HepG2 (cell line): ENCODE results near the gene NSMCE1. TPM values are rescaled to one million over a fixed set of nuclear protein-coding genes. Genes with fewer than 3 reads are reported as not detected.

ENCODE experiments used
- ATAC-seq: fragments of 200-7000 bp; cut with Tn5 transposase; 3 replicates; pipeline ENCODE4 v1.9.1; 2020; ENCODE audit warnings: mild to moderate bottlenecking, moderate library complexity
- BruUV-seq: library from RNA; stranded (reverse); fragments of 400-500 nt; replicated peaks from 2 replicates; lab custom pipeline; 2021; lab: Mats Ljungman, UMichigan
- CTCF ChIA-PET: fragments of 300-600 bp; formaldehyde crosslinking; extraction: SDS; loops from one replicate; lab custom pipeline; 2021; ENCODE audit warnings: low total read pairs, inconsistent platforms, low intra/inter-chr PET ratio; lab: Yijun Ruan, JAX
- POLR2A ChIA-PET: fragments of 350-600 bp; sonication (Branson Sonifier 250); formaldehyde crosslinking; loops from one replicate; lab custom pipeline; 2020; ENCODE audit warnings: antibody characterized with exemption, inconsistent platforms; lab: Yijun Ruan, JAX
- DNase-seq: peaks from one replicate; pipeline ENCODE4 v3.0.0-alpha.2; 2015; ENCODE audit warnings: low spot score
- FAIRE-seq: peaks from 3 replicates; lab custom pipeline; 2011; peaks lifted over from hg19 to GRCh38; lab: Jason Lieb, UNC
- H2AFZ ChIP-seq: one replicate; pipeline ENCODE4 v1.6.1; 2011; ENCODE audit warnings: low read length, inconsistent platforms
- H3K27ac ChIP-seq: fragments of 300-600 bp; 3 replicates; pipeline ENCODE4 v1.8.0; 2011; ENCODE audit warnings: mixed run types, mild to moderate bottlenecking, mixed read lengths, low read length, inconsistent platforms; ENCODE audit not compliant: insufficient read depth; ENCODE audit errors: extremely low read length
- H3K27me3 ChIP-seq, 2 experiments: fragments of 200-600 bp in 1 of 2; 2 replicates in 1 of 2; 3 replicates in 1 of 2; pipeline versions ENCODE4 v1.6.0 to v1.8.0; 2011; ENCODE audit warnings: low read length in 2 of 2, mild to moderate bottlenecking in 2 of 2, moderate library complexity in 2 of 2, inconsistent platforms in 1 of 2; ENCODE audit not compliant: insufficient read depth in 2 of 2, control insufficient read depth in 1 of 2
- H3K36me3 ChIP-seq, 2 experiments: fragments of 200-600 bp in 1 of 2; replicated peaks in 1 of 2; 2 replicates in 1 of 2; 3 replicates in 1 of 2; pipeline versions ENCODE4 v1.5.1 to v1.8.0; 2011; ENCODE audit warnings: low read length in 2 of 2, inconsistent platforms in 1 of 2; ENCODE audit not compliant: insufficient read depth in 2 of 2, control insufficient read depth in 1 of 2
- H3K4me1 ChIP-seq: 2 replicates; pipeline ENCODE4 v1.5.1; 2012; ENCODE audit warnings: low read length, inconsistent platforms; ENCODE audit not compliant: insufficient read depth
- H3K4me2 ChIP-seq: 2 replicates; pipeline ENCODE4 v1.6.0; 2011; ENCODE audit warnings: low read depth, low read length, inconsistent platforms
- H3K4me3 ChIP-seq, 3 experiments: fragments of 200-600 bp in 1 of 3; sonication (generic), shearing (Covaris generic) in 1 of 3; replicated peaks in 1 of 3; 2 replicates each; pipeline ENCODE4 v1.5.1; 2011 to 2016; ENCODE audit warnings: low read length in 3 of 3, inconsistent platforms in 2 of 3, low read depth in 2 of 3, mild to moderate bottlenecking in 2 of 3, control low read depth in 1 of 3, mixed read lengths in 1 of 3; ENCODE audit not compliant: insufficient read depth in 1 of 3
- H3K79me2 ChIP-seq: one replicate; pipeline ENCODE4 v1.6.1; 2011; ENCODE audit warnings: low read length, inconsistent platforms; ENCODE audit not compliant: insufficient read depth
- H3K9ac ChIP-seq: 2 replicates; pipeline ENCODE4 v1.6.0; 2011; ENCODE audit warnings: mild to moderate bottlenecking, low read depth, low read length, inconsistent platforms; ENCODE audit not compliant: insufficient read depth
- H3K9me3 ChIP-seq: 2 replicates; pipeline ENCODE4 v1.5.1; 2012; ENCODE audit warnings: mild to moderate bottlenecking, low read length
- H4K20me1 ChIP-seq: 2 replicates; pipeline ENCODE4 v1.6.0; 2011; ENCODE audit warnings: inconsistent platforms, mild to moderate bottlenecking, low read length, moderate library complexity; ENCODE audit not compliant: insufficient read depth
- BORCS8-MEF2B ChIP-seq: sonication (generic); formaldehyde crosslinking; IDR thresholded peaks from 2 replicates; pipeline ENCODE4 v1.8.0; 2022; ENCODE audit warnings: mild to moderate bottlenecking, missing genetic modification reagents
- HCFC1 ChIP-seq: fragments of 150-350 bp; IDR thresholded peaks from 2 replicates; pipeline ENCODE4 v1.6.1; 2014; ENCODE audit warnings: low read depth, low read length
- MTERF4 ChIP-seq: sonication (generic); formaldehyde crosslinking; IDR thresholded peaks from 2 replicates; pipeline ENCODE4 v1.8.0; 2023; ENCODE audit warnings: mild to moderate bottlenecking, missing genetic modification reagents
- MZF1 ChIP-seq: sonication (generic); formaldehyde crosslinking; IDR thresholded peaks from 2 replicates; pipeline ENCODE4 v1.8.1; 2023; ENCODE audit warnings: mild to moderate bottlenecking, missing genetic modification reagents, borderline replicate concordance
- RBM39 ChIP-seq: fragments of 200-400 bp; formaldehyde crosslinking; IDR thresholded peaks from one replicate; pipeline ENCODE4 v1.6.1; 2018; ENCODE audit warnings: antibody characterized with exemption, mild to moderate bottlenecking, low read depth, low read length; ENCODE audit not compliant: poor library complexity, severe bottlenecking
- REPIN1 ChIP-seq: sonication (generic); formaldehyde crosslinking; IDR thresholded peaks from 2 replicates; pipeline ENCODE4 v1.8.0; 2022; ENCODE audit warnings: missing genetic modification reagents, low read depth, mild to moderate bottlenecking, borderline replicate concordance
- SPEN ChIP-seq: sonication (generic); formaldehyde crosslinking; IDR thresholded peaks from 2 replicates; pipeline ENCODE4 v1.5.1; 2020; ENCODE audit warnings: low read depth, mild to moderate bottlenecking, missing genetic modification reagents
- ZNF20 ChIP-seq: sonication (generic); formaldehyde crosslinking; IDR thresholded peaks from 2 replicates; pipeline ENCODE4 v1.4.0; 2020; ENCODE audit warnings: mild to moderate bottlenecking, moderate library complexity, missing genetic modification reagents
- ZNF235 ChIP-seq: sonication (generic); formaldehyde crosslinking; IDR thresholded peaks from 2 replicates; pipeline ENCODE4 v1.8.1; 2023; ENCODE audit warnings: mild to moderate bottlenecking, missing genetic modification reagents, borderline replicate concordance
- ZNF691 ChIP-seq: sonication (generic); formaldehyde crosslinking; IDR thresholded peaks from 2 replicates; pipeline ENCODE4 v1.4.0; 2020; ENCODE audit warnings: missing genetic modification reagents, low read depth, mild to moderate bottlenecking, borderline replicate concordance
- ZSCAN21 ChIP-seq: sonication (generic); formaldehyde crosslinking; IDR thresholded peaks from 2 replicates; pipeline ENCODE4 v1.8.0; 2022; ENCODE audit warnings: mild to moderate bottlenecking, missing genetic modification reagents, moderate library complexity, borderline replicate concordance
- WGBS: methylation state at CpG from one replicate; pipeline ENCODE4 v1.1.6; 2017; ENCODE audit warnings: low lambda C conversion rate; 5-methylcytosine and 5-hydroxymethylcytosine counted together
- in situ Hi-C: cut with HindIII; loops from 2 replicates; pipeline ENCODE4 v1.10.0; 2017; ENCODE audit warnings: low pct_unique_long_range_greater_than_20kb; ENCODE audit not compliant: extremely low pct_ligation_motif_present
- intact Hi-C: fragments of 100-400 bp; cut with micrococcal nuclease; formaldehyde crosslinking; loops from one replicate; pipeline ENCODE4 v1.10.0; 2022; ENCODE audit not compliant: unreplicated experiment
- polyA plus RNA-seq, 8 experiments: library from polyadenylated mRNA; depleted of rRNA in 3 of 8; stranded (reverse) in 7 of 8; unstranded in 1 of 8; fragments of >200 nt; fragmentation: Illumina TruSeq in 4 of 8; extraction: Trizol in 4 of 8; gene quantifications; 2 replicates each; pipeline versions ENCODE4 v1.2.1 to v1.2.3, GENCODE V29; 2011 to 2016; ENCODE audit warnings: low read depth in 4 of 8, missing spikeins in 1 of 8, mixed read lengths in 1 of 8; ENCODE audit not compliant: insufficient read depth in 1 of 8
- total RNA-seq, 5 experiments: library from RNA; depleted of rRNA; stranded (reverse); fragments of >200 nt; fragmentation: Illumina TruSeq; extraction: Trizol; gene quantifications; 2 replicates each; pipeline ENCODE4 v1.2.3, GENCODE V29; 2016; ENCODE audit warnings: low read depth in 1 of 5
- TF ChIP-seq, protein P1 (sequence below): sonication (generic); formaldehyde crosslinking; IDR thresholded peaks from 2 replicates; pipeline ENCODE4 v1.4.0; 2020; ENCODE audit warnings: missing genetic modification reagents, borderline replicate concordance

NSMCE1 gene
- total and polyA plus RNA-seq, 2 of the 13 experiments (the other 11 are each of a cell fraction or from before 2014, with no cell fraction given), result 42.7 to 52.9 TPM

GRCh38 chr16:27304881-27305745, 36.5 kb upstream of the NSMCE1 start:
- DNase-seq, result no peak
- intact Hi-C loops (no loop called here), in situ Hi-C loops (no loop called here)
- H3K27me3 ChIP-seq, result peaks cover 0 to 3% of the 10 kb centered on the region in 2 experiments; a peak in 3 of 5 replicates
- no peak overlapping the region for H3K9ac ChIP-seq
- POLR2A ChIA-PET, result no interaction called here
- BruUV-seq, result no TSS peak
- H3K4me2 ChIP-seq, result no peak overlapping the region
- no peak overlapping the region for H2AFZ ChIP-seq
- CTCF ChIA-PET, result no interaction called here
- no peaks in the 10 kb centered on the region for H4K20me1 ChIP-seq
- H3K4me3 ChIP-seq, result no peak overlapping the region
- TF ChIP-seq SPEN (no peak), RBM39 (no peak), REPIN1 (CRISPR knock-in tag) (no peak), ZNF691 (no peak), ZNF20 (CRISPR knock-in tag) (no peak), MTERF4 (CRISPR knock-in tag) (no peak), ZSCAN21 (CRISPR knock-in tag) (no peak), HCFC1 (no peak), BORCS8-MEF2B (CRISPR knock-in tag) (no peak), MZF1 (no peak), ZNF235 (CRISPR knock-in tag) (no peak)
- TF ChIP-seq, protein P1, sequence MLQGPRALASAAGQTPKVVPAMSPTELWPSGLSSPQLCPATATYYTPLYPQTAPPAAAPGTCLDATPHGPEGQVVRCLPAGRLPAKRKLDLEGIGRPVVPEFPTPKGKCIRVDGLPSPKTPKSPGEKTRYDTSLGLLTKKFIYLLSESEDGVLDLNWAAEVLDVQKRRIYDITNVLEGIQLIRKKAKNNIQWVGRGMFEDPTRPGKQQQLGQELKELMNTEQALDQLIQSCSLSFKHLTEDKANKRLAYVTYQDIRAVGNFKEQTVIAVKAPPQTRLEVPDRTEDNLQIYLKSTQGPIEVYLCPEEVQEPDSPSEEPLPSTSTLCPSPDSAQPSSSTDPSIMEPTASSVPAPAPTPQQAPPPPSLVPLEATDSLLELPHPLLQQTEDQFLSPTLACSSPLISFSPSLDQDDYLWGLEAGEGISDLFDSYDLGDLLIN (CRISPR knock-in tag), result no peak
- ATAC-seq, result no peak
- WGBS, result 23% methylated on average over 5 of the region's 5 CpGs
- H3K79me2 ChIP-seq, result no peaks in the 10 kb centered on the region
- no peak for FAIRE-seq
- H3K4me1 ChIP-seq, result 0 out of 2 replicates have a peak, but pooled peaks cover 3% of the 10 kb centered on the region
- no peaks in the 10 kb centered on the region for H3K36me3 ChIP-seq
- no peaks in the 10 kb centered on the region for H3K9me3 ChIP-seq
- H3K27ac ChIP-seq, result no peak overlapping the region
